Measurements from ENCODE around the gene CORO1C. TPM values are rescaled to one million over a fixed set of nuclear protein-coding genes. Genes with fewer than 3 reads are reported as not detected.
"Not testable (repeated sequence)": the region's sequence is repeated elsewhere in the genome, so short reads cannot be mapped to it uniquely, and the experiment has no call there.

Gene CORO1C
- total RNA-seq, 1 experiment from 2014 or later = 14.9 TPM

DNA sequence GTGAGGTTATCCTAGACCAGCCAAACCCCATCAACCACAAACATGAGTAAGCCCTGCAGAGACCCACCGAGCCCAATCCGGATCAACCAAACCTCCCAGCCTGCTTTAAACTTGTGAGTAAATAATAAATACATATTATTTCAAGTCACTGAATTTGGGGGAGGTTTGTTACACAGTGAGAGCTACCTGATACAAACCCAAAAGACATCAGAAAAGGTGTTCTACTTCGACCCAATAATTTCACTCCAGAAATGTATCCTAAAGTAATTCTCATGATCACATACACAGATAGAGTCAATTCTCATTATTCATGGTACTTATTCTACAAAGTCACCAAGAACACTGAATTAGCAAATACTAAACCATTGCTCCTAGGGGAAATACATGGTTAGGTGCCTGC is 16.2 kb upstream of the CORO1C start:
- DNase-seq = no peak
- Histone ChIP-seq H3K4me3 (ENCODE audit: low read length) (no peak overlapping the region), H3K4me2 (ENCODE audit: low read depth, low read length, poor library complexity, severe bottlenecking) (no peak overlapping the region), H3K27ac (ENCODE audit: low read length) (no peak overlapping the region), H3K4me1 (ENCODE audit: low read length) (no peaks in the 10 kb centered on the region), H3K27me3 (ENCODE audit: low read length) (no peaks in the 10 kb centered on the region), H3K36me3 (ENCODE audit: insufficient read depth, low read length) (no peaks in the 10 kb centered on the region), H3K9me2 (replicated peaks; ENCODE audit: insufficient read depth, low read length) (no peaks in the 10 kb centered on the region), H3K9ac (ENCODE audit: low read length) (no peak overlapping the region), H3K9me3 (ENCODE audit: low read length) (no peaks in the 10 kb centered on the region), H3K79me2 (ENCODE audit: low read length) (no peaks in the 10 kb centered on the region), H4K20me1 (ENCODE audit: insufficient read depth, low read depth, low read length) (no peaks in the 10 kb centered on the region), H2AFZ (ENCODE audit: low read length) (no peak overlapping the region)

DNA sequence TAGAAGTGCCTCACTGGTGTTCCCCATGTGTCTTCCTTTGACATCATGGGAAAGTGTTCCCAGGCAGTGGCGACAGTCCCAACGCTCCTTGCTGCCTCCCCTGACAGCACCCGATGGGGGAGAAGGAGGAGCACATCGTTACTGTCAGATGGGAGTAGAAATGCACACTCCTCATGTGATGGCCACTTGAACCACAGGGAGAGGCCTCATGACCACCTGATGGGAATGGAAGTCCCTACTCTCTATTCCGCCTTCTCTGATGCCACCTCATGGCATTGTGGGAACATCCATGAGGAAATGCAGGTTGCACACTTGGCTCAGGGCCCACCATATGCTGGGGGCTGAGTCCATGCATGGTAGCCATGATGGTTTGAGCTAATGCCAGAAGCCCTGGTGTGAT is 14.3 kb upstream of the CORO1C start:
- Histone ChIP-seq H3K27me3 (ENCODE audit: low read length) (no peaks in the 10 kb centered on the region), H3K4me1 (ENCODE audit: low read length) (no peaks in the 10 kb centered on the region), H3K27ac (ENCODE audit: low read length) (no peak overlapping the region), H3K4me3 (ENCODE audit: low read length) (no peak overlapping the region), H3K9me3 (ENCODE audit: low read length) (no peaks in the 10 kb centered on the region), H4K20me1 (ENCODE audit: insufficient read depth, low read depth, low read length) (no peaks in the 10 kb centered on the region), H3K9me2 (replicated peaks; ENCODE audit: insufficient read depth, low read length) (no peaks in the 10 kb centered on the region), H3K4me2 (ENCODE audit: low read depth, low read length, poor library complexity, severe bottlenecking) (no peak overlapping the region), H3K36me3 (ENCODE audit: insufficient read depth, low read length) (no peaks in the 10 kb centered on the region), H3K79me2 (ENCODE audit: low read length) (no peaks in the 10 kb centered on the region), H3K9ac (ENCODE audit: low read length) (no peak overlapping the region), H2AFZ (ENCODE audit: low read length) (no peak overlapping the region)
- DNase-seq = no peak

DNA sequence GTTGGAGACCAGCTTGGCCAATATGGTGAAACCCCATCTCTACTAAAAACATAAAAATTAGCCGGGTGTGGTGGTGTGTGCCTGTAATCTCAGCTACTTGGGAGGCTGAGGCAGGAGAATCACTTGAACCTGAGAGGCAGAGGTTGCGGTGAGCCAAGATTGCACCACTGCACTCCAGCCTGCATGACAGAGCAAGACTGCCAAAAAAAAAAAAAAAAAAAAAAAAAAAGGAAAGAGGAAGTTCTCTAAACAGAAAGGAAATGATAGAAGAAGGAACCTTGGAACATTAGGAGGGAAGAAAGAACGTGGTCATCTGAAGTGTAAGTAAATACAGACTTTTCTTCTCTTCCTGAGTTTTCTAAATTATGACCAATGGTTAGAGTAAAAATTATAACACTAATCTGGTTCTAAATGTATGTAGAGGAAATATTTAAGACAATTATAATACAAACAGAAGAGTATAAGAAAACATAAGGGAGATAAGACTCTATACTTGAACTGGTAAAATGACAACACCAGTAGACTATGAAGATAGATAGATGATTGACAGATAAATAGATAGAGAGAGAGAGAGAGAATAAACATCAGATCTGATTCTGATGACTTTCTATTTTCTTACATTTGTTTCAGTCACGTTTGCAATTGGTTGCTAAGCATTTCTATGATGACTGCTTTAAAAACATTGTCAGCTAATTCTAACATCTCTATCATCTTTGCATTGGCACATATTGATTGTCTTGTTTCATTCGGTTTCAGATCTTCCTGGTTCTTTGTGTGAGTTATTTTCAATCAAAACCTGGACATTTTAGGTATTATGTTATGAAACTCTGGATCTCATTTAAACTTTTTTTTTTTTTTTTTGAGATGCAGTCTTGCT is 12.9 kb upstream of the CORO1C start:
- H3K9ac ChIP-seq (ENCODE audit: low read length) = no peak overlapping the region
- H4K20me1 ChIP-seq (ENCODE audit: insufficient read depth, low read depth, low read length) = no peaks in the 10 kb centered on the region
- H3K27ac ChIP-seq (ENCODE audit: low read length) = no peak overlapping the region
- no peak overlapping the region for H3K4me3 ChIP-seq (ENCODE audit: low read length)
- no peaks in the 10 kb centered on the region for H3K79me2 ChIP-seq (ENCODE audit: low read length)
- H3K36me3 ChIP-seq (ENCODE audit: insufficient read depth, low read length) = no peaks in the 10 kb centered on the region
- H3K4me2 ChIP-seq (ENCODE audit: low read depth, low read length, poor library complexity, severe bottlenecking) = no peak overlapping the region
- DNase-seq = peak; percentile 45
- no peaks in the 10 kb centered on the region for H3K9me3 ChIP-seq (ENCODE audit: low read length)
- no peaks in the 10 kb centered on the region for H3K9me2 ChIP-seq (replicated peaks; ENCODE audit: insufficient read depth, low read length)
- H3K4me1 ChIP-seq (ENCODE audit: low read length) = no peaks in the 10 kb centered on the region
- H3K27me3 ChIP-seq (ENCODE audit: low read length) = no peaks in the 10 kb centered on the region
- H2AFZ ChIP-seq (ENCODE audit: low read length) = no peak overlapping the region

DNA sequence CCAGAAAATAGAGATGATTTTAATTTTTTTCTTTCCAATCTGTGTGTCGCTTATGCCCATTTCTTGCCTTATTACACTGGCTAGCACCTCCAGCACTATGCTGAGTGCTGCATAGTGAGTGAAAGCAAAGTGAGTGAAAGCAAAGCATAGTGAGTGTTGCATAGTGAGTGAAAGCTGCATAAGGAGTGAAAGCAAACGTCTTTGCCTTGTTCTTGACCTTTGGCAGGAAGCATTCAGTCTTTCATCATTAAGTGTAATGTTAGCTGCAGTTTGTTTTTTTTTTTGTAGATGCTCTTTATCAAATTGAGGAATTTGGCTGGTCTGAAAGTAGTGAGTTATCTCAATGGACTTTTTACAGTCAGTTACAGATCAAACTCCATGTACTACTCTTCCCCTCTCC is 6.9 kb upstream of the CORO1C start:
- H3K79me2 ChIP-seq (ENCODE audit: low read length) = no peaks in the 10 kb centered on the region
- no peaks in the 10 kb centered on the region for H3K36me3 ChIP-seq (ENCODE audit: insufficient read depth, low read length)
- H3K27ac ChIP-seq (ENCODE audit: low read length) = no peak overlapping the region
- H2AFZ ChIP-seq (ENCODE audit: low read length) = no peak overlapping the region
- H3K9me3 ChIP-seq (ENCODE audit: low read length) = no peaks in the 10 kb centered on the region
- H3K4me2 ChIP-seq (ENCODE audit: low read depth, low read length, poor library complexity, severe bottlenecking) = no peak overlapping the region
- H3K9ac ChIP-seq (ENCODE audit: low read length) = no peak overlapping the region
- no peaks in the 10 kb centered on the region for H3K9me2 ChIP-seq (replicated peaks; ENCODE audit: insufficient read depth, low read length)
- DNase-seq = no peak
- H3K27me3 ChIP-seq (ENCODE audit: low read length) = no peaks in the 10 kb centered on the region
- H3K4me1 ChIP-seq (ENCODE audit: low read length) = peaks cover 2% of the 10 kb centered on the region; the same call in 1 of the 2 replicates
- no peaks in the 10 kb centered on the region for H4K20me1 ChIP-seq (ENCODE audit: insufficient read depth, low read depth, low read length)
- no peak overlapping the region for H3K4me3 ChIP-seq (ENCODE audit: low read length)

DNA sequence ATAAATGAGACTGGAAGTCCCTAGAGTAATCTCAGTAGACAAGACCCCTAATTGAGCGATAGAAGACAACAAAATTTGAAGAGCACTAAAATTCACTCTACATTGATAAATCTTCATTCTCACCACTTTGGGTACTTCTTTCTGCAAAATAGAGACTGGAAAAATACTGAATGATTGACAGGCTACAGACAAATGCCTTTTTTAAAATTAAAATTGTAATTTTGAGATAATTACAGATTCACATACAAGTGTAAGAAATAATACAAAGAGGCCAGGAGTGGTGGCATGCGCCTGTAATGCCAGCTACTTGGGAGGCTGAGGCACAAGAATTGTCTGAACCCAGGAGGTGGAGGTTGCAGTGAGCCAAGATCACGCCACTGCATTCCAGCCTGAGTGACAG is 4.5 kb upstream of the CORO1C start:
- Histone ChIP-seq H3K9ac (ENCODE audit: low read length) (no peak overlapping the region), H3K79me2 (ENCODE audit: low read length) (no peaks in the 10 kb centered on the region), H3K27ac (ENCODE audit: low read length) (no peak overlapping the region), H3K9me2 (replicated peaks; ENCODE audit: insufficient read depth, low read length) (no peaks in the 10 kb centered on the region), H3K4me2 (ENCODE audit: low read depth, low read length, poor library complexity, severe bottlenecking) (no peak overlapping the region), H4K20me1 (ENCODE audit: insufficient read depth, low read depth, low read length) (no peaks in the 10 kb centered on the region), H3K4me1 (ENCODE audit: low read length) (peaks cover 15% of the 10 kb centered on the region), H3K36me3 (ENCODE audit: insufficient read depth, low read length) (no peaks in the 10 kb centered on the region), H3K4me3 (ENCODE audit: low read length) (no peak overlapping the region), H2AFZ (ENCODE audit: low read length) (no peak overlapping the region), H3K27me3 (ENCODE audit: low read length) (no peaks in the 10 kb centered on the region), H3K9me3 (ENCODE audit: low read length) (no peaks in the 10 kb centered on the region)
- no peak for DNase-seq

DNA sequence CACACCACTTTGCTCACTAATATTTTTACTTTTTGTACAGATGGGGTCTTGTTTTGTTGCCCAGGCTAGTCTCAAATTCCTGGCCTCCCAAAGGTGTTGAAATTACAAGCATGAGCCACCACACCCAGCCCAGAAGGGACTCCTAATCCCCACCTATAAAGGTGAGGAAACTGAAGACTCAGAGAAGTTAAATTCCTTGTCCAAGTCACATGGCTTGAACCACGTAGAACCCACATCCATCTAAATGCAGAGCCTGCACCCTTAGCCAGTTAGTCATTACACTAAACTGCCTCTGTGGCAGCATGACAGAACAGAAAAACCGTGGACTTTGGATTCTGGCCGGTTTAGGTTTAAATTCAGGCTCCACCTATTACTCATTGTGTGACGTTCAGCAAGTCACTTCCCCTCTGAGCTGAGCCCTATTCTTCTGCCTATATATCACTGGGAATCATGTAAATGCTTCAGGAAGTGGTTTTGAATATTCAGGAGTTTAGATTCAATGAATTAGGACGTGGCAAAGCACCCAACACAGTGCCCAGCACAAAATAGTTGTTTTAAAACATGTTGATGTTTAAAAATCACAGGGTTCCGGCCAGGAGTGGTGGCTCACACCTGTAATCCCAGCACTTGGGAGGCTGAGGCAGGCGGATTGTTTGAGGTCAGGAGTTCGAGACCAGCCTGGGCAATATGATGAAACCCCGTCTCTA is 3.0 kb upstream of the CORO1C start:
- Histone ChIP-seq H3K4me1 (ENCODE audit: low read length) (peaks cover 30% of the 10 kb centered on the region), H3K9ac (ENCODE audit: low read length) (no peak overlapping the region), H3K27ac (ENCODE audit: low read length) (no peak overlapping the region), H3K79me2 (ENCODE audit: low read length) (no peaks in the 10 kb centered on the region), H3K27me3 (ENCODE audit: low read length) (0 out of 2 replicates have a peak, but pooled peaks cover 4% of the 10 kb centered on the region), H2AFZ (ENCODE audit: low read length) (no peak overlapping the region), H3K4me2 (ENCODE audit: low read depth, low read length, poor library complexity, severe bottlenecking) (no peak overlapping the region), H3K36me3 (ENCODE audit: insufficient read depth, low read length) (no peaks in the 10 kb centered on the region), H3K4me3 (ENCODE audit: low read length) (no peak overlapping the region), H4K20me1 (ENCODE audit: insufficient read depth, low read depth, low read length) (0 out of 2 replicates have a peak, but pooled peaks cover 4% of the 10 kb centered on the region), H3K9me3 (ENCODE audit: low read length) (no peaks in the 10 kb centered on the region), H3K9me2 (replicated peaks; ENCODE audit: insufficient read depth, low read length) (no peaks in the 10 kb centered on the region)
- peak; percentile 42 for DNase-seq

DNA sequence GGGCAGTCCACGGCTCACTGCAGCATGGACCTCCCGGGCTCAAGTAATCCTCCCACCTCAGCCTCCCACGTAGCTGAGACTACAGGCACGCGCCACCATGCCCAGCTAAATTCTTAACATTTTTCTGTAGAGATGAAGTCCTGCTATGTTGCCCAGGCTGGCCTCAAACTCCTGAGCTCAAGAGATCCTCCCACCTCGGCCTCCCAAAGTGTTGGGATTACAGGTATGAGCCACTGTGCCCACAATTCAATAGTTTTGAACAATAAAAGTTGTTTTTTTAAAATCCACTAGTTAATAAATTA is 1.9 kb upstream of the CORO1C start:
- H3K4me2 ChIP-seq (ENCODE audit: low read depth, low read length, poor library complexity, severe bottlenecking); H3K4me3 ChIP-seq (ENCODE audit: low read length); H3K79me2 ChIP-seq (ENCODE audit: low read length); H3K9ac ChIP-seq (ENCODE audit: low read length); H3K9me2 ChIP-seq (replicated peaks; ENCODE audit: insufficient read depth, low read length); DNase-seq; H3K27me3 ChIP-seq (ENCODE audit: low read length); H3K9me3 ChIP-seq (ENCODE audit: low read length); H3K27ac ChIP-seq (ENCODE audit: low read length); H3K36me3 ChIP-seq (ENCODE audit: insufficient read depth, low read length); H4K20me1 ChIP-seq (ENCODE audit: insufficient read depth, low read depth, low read length); H2AFZ ChIP-seq (ENCODE audit: low read length): not testable (repeated sequence)
- H3K4me1 ChIP-seq (ENCODE audit: low read length) = peaks cover 30% of the 10 kb centered on the region

DNA sequence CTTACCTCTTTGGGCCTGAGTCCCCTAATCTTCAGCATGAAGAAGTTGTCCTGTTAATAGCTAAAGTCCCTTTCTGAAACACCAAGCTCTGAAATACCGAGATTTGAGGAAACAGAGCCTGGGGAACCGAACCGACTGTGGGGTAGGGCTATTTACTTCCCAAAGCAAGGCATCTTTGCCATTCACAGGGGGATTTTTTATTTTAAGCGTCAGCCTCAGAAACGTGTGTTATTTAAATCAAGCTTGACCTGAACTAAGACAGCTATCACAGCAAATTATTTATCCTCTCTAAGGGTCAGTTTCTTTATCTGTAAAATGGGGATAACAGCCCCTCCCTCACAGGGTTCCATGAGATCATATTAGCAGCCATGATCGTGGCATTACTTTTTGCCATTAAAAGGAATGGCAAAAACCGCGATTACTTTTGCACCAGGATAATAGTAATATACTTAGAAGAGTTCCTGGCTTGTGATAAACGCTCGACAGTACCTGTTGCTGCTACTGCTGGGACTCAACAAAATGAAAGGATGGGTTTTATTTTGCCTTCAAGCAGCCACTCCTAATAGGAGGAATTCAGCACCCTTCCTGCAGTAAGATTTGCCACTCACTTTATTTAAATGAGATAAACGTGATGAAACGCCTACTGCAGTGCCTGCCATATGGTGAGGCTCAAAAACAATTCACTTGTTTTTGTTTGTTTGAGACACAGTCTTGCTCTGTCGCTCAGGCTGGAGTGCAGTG is 1.3 kb upstream of the CORO1C start:
- no peaks in the 10 kb centered on the region for H3K9me2 ChIP-seq (replicated peaks; ENCODE audit: insufficient read depth, low read length)
- no peaks in the 10 kb centered on the region for H3K9me3 ChIP-seq (ENCODE audit: low read length)
- 0 out of 2 replicates have a peak, but pooled peaks cover 4% of the 10 kb centered on the region for H3K27me3 ChIP-seq (ENCODE audit: low read length)
- H3K9ac ChIP-seq (ENCODE audit: low read length) = no peak overlapping the region
- no peaks in the 10 kb centered on the region for H3K79me2 ChIP-seq (ENCODE audit: low read length)
- H3K4me3 ChIP-seq (ENCODE audit: low read length) = no peak overlapping the region
- no peak overlapping the region for H2AFZ ChIP-seq (ENCODE audit: low read length)
- DNase-seq = peak; percentile 43
- H3K27ac ChIP-seq (ENCODE audit: low read length) = no peak overlapping the region
- H4K20me1 ChIP-seq (ENCODE audit: insufficient read depth, low read depth, low read length) = peaks cover 4% of the 10 kb centered on the region; the same call in 1 of the 2 replicates
- no peaks in the 10 kb centered on the region for H3K36me3 ChIP-seq (ENCODE audit: insufficient read depth, low read length)
- H3K4me2 ChIP-seq (ENCODE audit: low read depth, low read length, poor library complexity, severe bottlenecking) = no peak overlapping the region
- H3K4me1 ChIP-seq (ENCODE audit: low read length) = peaks cover 30% of the 10 kb centered on the region

Data from Karpas-422 (cell line).